ENCODE results near the gene NOL3.

GRCh38 chr16:67137605-67138004, 32.7 kb upstream of the NOL3 start:
- TF ChIP-seq CTCF (IDR thresholded peaks at IDR 0.05; ENCODE audit: low read depth, low read length, missing input control) (no peak), GABPA (IDR thresholded peaks at IDR 0.05 in 1 of 2, conservative IDR thresholded peaks at IDR 0.05 in 1 of 2) (no peak), REST (IDR thresholded peaks at IDR 0.05) (no peak), ATF3 (IDR thresholded peaks at IDR 0.05) (no peak), MAX (IDR thresholded peaks at IDR 0.05) (no peak), YY1 (IDR thresholded peaks at IDR 0.05) (no peak), SP1 (IDR thresholded peaks at IDR 0.05) (no peak), RAD21 (IDR thresholded peaks at IDR 0.05) (no peak)

All from liver (tissue), 3 donors.